Measurements from ENCODE around the gene CCNYL1.

Gene CCNYL1

GRCh38 chr2:207802650-207803049 lies 91.2 kb downstream of the CCNYL1 start:
- no peak for DNase-seq
